HG03103 (cell line): ENCODE data around the gene PPP1CA.
"Not testable (repeated sequence)": the region's sequence is repeated elsewhere in the genome, so short reads cannot be mapped to it uniquely, and the experiment has no call there.

ENCODE experiments used
- ATAC-seq: cut with Tn5 transposase; IDR thresholded peaks from one replicate; pipeline ENCODE4 v1.9.1; 2021; ENCODE audit warnings: low read depth; ENCODE audit not compliant: unreplicated experiment

Gene PPP1CA

DNA sequence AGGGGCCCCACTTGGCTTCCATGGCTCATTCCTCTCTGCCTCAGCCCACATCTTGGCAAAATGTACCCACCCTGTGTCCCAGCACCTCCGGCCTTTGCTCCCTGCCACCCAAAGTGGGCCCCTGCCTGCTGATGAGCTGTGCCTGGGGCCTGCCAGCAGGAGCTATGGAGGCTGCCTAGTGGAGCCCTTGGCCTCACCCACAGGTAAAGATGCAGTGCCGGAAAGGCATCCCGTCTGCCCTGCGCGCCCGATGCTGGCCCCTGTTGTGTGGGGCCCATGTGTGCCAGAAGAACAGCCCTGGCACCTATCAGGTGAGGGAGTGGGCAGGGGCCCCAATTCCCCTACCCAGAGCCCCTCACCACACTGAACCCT lies 3.5 kb upstream of the PPP1CA start:
- no peak for ATAC-seq

DNA sequence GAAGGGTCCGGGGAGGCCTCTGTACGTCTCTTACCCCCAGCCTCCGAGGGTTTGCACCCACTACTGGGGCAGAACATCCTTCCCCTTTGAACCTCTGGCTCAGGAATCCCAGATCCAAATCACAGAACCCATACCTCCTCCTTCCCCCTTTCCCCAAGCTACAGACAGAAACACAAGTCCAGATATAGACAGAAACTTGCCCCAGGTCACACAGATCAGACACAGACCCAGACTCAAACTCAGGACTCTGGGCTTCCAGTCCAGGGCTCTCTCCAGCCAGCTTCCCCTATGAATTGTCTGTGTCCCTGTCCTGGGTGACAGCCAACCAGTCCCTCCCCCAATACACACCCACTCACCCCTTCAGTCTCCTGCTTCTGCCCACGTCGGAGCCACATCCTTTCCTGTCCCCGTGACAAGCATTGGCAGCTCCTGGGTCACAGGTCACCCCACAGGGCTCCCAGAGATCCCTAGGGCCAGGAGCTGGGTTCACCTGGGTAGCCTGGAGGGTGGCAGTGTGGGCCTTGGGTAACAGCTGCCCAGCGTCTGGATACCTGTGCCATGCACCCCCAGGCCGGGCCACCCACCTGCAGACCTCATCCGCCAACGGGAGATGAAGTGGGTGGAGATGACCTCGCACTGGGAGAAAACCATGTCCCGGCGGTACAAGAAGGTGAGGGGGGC lies 3.0 kb upstream of the PPP1CA start:
- ATAC-seq = no peak

DNA sequence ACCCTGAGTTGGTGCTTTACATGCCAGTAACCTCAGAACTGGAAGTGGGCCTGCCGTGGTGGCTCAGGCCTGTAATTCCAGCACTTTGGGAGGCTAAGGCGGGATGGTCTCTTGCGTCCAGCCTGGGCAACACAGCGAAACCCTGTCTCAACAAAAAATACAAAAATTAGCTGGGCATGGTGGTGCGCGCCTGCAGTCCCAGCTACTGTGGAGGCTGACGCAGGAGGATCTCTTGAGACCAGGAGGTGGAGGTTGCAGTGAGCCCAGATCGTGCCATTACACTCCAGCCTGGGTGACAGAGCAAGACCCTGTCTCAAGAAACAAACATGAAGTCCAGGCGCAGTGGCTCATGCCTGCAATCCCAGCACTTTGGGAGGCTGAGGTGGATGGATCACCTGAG lies 1.4 kb upstream of the PPP1CA start:
- not testable (repeated sequence) for ATAC-seq

DNA sequence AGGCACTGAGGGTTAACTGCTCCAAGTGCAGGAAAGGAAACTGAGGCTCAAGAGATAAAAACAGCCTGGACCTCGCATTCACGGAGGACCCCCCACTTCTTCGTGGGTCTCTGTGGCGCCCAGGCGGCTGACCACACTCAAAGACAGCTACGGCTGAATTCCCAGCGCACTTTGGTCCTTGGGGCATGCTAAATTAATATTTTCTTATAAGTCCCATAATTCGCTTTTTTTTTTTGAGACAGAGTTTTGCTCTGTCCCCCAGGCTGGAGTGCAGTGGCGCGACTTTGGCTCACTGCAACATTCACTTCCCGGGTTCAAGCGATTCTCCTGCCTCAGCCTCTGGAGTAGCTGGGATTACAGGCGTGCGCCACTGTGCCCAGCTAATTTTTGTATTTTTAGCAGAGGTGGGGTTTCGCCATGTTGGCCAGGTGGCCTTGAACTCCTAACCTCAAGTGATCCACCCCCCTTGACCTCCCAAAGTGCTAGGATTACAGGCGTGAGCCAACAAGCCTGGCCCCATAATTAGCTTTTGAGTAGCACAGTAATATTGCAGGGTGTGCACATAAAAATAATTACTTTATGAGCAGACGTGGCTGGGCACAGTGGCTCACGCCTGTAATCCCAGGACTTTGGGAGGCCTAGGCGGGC lies 658 bp upstream of the PPP1CA start:
- not testable (repeated sequence) for ATAC-seq

DNA sequence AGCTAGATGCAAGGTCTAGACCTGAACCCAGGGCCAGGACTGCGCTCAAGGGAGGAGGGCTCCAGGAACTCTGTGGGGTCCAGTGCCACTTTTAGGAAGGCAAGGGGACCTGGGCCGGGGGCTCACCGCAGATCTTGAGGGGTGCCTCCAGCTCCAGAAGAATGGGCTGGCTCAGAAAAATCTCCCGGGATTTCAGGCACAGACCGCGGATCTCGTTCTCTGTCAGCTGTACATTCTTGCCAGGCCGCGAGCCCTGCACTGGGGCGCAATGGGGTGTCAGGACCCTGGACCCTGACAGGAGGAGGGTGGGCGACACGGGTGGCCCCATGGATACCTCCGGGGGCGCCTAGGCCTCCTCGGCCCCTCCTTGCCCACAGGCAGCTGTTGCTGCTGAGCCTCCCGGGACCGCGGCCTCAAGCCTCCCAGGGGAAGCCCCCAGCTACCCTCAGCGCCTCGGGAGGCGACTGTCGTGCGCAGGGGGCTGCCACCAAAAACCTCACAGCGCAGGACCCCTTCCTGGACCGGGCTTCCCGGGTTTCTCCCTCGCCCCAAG lies 640 bp downstream of the PPP1CA start:
- peak; percentile 1 for ATAC-seq

DNA sequence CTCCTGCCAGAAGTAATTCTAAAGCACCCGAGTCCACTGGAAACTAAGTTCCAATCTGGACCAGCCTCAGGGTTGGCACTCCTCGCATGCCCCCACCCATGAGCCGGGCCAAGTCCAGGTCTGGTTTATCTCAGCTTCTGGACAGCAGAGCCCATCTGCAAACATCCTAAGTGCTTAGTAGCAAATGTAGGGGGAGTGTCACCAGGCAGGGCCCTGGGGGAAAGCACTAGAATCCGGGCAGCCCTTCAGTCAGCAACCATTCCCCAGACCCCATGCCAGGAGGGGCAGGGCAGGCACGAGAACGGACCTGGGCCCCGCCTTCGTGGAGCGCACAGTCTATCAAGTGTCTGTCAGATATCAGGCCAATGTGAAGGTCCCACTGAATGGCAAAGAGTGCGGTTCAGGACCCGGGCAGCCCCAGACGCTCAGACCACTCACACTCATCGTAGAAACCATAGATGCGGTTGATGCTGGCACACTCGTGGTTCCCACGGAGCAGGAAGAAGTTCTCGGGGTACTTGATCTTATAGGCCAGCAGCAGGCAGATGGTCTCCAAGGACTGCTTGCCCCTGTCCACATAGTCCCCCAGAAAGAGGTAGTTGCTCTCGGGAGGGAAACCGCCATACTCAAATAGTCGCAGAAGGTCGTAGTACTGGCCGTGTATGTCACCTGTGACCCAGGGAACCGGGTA lies 1.3 kb downstream of the PPP1CA start:
- ATAC-seq = no peak

DNA sequence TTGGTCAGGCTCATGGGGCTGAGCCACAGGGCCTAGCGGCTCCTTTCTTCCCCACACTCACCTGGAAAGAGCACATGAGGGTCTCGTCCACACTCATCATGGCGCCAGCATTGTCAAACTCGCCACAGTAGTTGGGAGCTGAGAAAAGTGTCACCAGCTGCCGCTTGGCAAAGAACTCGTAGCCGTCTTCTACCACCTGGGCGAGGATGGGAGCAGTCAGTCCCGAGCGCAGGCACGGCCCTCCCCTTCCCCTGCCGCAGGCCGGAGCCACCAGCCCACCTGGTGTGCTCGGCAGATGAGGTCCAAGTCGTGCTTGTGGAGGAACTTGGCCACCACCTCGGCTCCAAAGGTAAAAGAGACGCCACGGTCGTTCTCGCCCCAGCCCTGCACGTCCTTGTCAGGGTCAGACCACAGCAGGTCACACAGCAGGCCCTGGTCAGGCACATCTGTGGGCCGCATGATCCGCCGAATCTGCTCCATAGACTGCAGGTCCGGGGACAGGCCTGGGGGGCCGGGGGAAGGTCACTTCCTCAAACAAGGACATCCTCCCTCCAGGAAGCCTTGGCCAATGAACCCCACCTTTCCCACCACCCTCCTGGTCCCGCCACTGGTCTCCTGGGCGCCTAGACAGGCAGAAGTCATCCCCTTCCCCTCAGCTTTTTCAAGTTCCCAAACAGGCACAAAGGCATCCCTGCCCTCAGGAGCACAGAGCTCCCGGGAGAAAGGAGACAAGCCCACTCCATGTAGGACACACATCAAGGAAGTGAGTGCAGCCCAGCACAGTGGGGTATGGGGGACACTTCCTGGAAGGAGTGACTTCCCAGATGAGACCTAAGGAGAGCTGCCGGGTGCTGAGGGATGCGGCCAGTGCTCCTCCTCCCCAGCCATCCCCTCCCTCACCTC lies 2.7 kb downstream of the PPP1CA start:
- no peak for ATAC-seq

DNA sequence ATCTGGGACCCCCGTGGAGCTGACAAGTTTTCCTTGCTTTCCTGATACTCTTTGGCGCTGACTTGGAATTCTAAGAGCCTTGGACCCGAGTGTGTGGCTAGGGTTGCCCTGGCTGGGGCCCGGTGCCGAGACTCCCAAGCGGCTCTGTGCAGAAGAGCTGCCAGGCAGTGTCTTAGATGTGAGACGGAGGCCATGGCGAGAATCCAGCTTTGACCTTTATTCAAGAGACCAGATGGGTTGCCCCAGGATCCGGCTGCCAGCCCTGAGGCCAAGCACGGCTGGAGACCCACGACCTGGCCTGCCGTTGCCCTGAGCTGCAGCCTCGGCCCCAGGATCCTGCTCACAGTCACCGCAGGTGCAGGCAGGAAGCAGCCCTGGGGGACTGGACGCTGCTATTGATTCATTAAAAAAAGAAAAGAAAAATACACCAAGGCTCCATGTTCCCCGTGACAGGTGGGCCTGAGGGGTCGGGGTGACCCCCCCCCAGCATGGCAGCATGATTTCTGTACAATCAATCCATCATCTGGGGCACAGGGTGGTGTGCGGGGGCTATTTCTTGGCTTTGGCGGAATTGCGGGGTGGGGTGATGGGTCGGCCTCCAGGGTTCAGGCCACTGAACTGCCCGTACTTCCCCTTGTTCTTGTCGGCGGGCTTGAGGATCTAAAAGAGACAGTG lies 3.5 kb downstream of the PPP1CA start:
- ATAC-seq = no peak

DNA sequence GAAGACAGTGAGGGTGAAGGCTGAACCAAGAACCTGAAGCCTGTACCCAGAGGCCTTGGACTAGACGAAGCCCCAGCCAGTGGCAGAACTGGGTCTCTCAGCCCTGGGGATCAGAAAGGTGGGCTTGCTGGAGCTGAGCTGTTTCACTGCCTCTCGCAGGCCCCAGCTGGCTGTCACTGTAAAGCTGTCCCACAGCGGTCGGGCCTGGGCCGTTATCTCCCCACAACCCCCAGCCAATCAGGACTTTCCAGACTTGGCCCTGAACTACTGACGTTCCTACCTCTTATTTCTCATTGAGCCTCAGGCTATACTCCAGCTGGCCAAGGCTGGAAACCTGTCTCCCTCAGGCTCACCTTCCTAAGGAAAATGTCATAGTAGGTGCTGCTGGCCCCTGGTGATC lies 4.1 kb downstream of the PPP1CA start:
- ATAC-seq = no peak

DNA sequence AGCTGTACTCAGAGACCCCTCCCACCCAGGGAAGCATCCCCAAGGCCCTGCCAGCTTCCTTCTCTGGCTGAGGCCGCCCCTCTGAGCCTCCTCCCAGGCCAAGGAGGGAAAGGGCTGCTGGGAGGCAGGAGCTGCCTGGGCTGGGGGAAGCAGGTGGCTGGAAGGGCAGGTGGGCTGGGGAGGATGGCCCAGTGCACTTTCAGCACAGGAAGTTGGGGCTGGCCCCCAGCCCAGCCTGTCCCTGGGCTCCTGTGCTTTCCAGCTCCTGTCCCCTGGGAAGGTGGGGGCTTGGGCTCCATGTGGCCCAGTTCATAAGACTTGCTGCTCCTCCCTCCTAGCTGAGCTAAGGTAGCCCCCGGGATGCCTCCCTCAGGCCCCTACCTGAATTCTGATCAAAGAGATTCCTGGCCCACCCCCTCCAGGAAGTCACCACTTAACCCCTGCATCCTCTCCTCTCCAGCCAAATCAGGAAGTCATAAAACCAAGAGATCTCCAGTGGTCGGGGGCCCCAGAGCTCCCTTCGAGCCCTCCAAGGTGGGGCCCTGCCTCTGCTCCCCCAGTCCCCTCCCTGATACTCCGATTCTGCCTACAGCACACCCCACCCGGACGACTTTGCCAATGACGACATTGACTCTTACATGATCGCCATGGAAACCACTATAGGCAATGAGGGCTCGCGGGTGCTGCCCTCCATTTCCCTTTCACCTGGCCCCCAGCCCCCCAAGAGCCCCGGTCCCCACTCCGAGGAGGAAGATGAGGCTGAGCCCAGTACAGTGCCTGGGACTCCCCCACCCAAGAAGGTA lies 4.9 kb downstream of the PPP1CA start:
- ATAC-seq = no peak

DNA sequence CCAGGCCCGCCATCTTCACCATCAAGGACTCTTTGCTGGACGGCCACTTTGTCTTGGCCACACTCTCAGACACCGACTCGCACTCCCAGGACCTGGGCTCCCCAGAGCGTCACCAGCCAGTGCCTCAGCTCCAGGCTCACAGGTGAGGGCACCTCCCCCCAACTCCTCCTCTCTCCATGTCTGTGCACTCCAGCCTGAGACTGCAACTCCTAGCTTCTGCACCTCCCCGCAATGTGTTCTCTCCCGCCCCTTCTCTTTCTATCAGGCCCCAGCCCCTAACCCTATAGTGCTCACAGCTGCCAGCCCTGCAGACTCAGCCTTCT lies 5.4 kb downstream of the PPP1CA start:
- no peak for ATAC-seq

DNA sequence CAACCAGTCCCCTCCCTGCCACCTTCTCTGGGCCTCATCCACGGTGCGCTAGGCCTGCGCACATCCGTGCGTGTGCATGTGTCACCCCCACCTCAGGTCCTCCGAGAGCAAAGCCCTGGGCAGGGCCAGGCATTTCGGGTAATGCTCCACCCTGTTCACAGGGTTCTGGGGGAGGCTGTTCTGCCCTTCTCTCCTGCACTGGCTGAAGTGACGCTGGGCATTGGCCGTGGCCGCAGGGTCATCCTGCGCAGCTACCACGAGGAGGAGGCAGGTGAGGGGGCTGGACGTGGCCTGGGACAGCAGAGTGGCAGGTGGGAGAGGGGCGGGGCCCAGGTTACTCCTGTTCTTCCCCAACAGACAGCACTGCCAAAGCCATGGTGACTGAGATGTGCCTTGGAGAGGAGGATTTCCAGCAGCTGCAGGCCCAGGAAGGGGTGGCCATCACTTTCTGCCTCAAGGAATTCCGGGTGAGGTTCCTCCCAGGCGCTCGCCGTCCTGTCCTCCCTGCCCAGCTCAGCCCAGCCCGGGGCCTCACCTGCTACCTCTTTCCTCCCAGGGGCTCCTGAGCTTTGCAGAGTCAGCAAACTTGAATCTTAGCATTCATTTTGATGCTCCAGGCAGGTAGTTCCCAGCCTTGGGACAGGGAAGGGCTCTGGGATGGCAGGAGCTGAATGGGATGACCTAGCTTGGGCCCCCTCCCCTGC lies 6.0 kb downstream of the PPP1CA start:
- ATAC-seq = no peak

DNA sequence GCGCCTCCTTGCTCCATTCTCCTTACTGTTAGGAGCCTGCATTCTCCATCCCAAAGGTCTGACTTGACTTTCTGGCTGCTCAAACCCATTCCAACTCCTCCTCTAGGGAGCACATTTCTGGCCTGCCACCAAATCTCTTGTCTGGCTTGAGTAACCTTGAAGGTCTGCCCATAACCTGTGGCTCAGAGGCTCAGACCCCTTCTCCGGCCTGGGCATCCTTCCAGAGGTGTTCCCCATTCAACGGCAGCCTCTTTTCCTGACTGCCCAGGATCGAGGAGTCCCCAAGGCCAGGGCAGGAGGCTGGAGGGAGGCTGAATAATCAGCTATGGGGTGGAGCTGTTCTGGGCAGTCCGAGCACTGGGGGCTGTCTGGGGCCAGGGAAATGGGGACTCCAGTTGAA lies 7.7 kb downstream of the PPP1CA start:
- ATAC-seq = no peak

DNA sequence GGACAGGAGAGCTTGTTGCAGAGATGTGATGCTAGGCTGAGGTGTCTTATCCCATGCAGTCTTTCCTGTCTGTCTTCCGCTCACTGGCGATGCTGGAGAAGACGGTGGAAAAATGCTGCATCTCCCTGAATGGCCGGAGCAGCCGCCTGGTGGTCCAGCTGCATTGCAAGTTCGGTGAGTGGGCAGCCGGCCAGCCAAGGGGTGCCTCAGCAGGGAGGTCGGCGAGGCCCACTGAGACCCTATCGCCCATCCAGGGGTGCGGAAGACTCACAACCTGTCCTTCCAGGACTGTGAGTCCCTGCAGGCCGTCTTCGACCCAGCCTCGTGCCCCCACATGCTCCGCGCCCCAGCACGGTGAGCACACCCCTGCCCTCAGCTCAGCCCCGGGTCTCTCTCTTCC lies 8.2 kb downstream of the PPP1CA start:
- ATAC-seq = no peak

DNA sequence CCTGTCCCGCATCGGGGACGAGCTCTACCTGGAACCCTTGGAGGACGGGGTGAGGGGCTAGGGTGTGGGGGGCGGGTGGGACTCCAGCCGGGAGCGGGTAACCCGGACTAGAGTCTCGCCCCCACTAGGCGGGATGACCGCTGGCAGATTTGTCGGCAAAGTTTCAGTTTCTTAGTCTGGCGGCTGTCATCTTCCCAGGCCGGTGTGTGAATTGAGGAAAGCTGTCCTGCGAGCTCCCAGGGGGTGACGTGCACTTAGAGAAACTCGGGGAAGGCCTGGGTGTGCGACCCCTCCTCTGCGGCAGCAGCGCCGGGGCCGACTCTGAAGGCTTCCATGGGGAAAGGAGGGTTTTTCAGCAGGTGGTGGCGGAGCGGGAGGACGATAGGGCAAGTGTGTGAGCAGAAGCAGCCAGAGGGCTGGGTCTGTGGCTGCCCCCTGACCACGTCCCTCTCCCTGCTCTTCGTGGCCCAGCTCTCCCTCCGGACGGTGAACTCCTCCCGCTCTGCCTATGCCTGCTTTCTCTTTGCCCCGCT lies 9.4 kb downstream of the PPP1CA start:
- no peak for ATAC-seq

DNA sequence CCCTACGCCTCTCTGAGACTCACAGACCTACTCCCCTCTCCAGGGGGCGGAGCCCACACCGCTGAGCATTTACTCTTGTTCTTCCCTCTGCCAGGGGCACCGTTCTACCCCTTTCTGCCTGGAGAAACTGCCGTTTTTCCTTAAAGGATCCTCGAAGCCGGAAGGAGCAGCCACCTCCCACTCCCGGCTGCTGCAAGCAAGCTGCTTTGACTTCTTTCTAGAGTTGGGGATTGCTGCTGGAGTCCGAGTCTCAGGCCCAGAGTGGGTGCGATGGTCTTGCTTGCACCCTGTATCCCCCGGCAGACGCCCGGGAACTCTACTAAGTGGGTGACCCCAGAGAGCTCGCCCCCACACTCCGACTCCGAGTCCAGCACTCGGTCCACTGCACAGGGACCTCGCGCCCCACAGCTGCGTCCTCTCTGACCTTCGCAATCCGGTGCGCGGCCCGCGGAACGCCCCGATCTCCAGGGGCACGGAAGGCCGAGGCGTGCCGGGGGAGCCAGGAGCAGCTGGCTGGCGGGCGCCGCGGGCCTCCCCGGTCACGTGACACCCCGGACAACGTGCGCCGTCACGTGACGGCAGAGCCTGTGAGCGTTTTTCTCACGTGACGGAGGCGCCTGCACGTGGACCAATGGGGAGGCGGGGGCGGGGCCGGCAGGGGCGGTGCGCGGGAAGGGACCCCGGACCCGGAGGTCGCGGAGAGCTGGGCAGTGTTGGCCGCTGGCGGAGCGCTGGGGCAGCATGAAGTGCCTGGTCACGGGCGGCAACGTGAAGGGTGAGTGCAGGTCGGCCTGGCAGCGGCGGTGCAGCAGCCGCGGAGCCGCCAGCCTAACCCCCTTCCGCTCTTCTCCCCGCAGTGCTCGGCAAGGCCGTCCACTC lies 10.1 kb downstream of the PPP1CA start, which contains the start of gene RAD9A:
Gene RAD9A, plus strand, starts transcription at position 683 of the 879 bp plus-strand sequence. Its CDS starts 59 bp downstream, at position 742.
- ATAC-seq = peak; percentile 49

DNA sequence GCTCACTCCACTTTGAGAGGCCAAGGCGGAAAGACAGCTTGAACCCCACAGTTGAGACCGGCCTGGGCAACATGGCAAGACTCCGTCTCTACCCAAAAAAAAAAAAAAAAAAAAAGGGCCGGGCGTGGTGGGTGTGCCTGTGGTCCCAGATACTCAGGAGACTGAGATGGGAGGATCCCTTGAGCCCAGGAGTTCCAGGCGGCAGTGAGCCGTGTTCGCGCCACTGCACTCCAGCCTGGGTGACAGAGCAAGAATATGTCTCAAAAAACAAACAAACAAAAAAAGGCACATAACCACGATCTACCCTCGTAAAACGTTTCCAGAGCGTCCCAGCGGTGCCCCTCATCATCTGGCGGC lies 10.7 kb downstream of the PPP1CA start:
- ATAC-seq = no peak

DNA sequence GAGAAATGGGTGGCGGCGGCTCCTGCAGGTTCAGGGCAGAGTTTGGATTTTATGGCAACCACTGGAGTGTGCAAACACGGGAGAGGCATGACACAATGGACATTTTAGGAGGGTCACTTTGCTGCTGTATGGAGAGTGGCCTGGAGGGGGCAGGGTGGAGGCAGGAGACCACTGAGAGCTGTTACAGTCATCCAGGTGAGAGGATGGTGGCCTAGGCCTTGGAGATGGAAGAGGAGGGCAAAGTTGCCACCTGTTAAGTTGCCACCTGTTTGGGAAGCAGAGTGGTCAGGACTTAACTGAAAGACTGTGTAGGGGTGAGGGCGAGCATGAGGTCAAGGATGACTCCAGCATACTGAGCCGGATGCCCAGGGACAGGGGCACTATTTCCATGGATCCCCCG lies 12.2 kb downstream of the PPP1CA start:
- no peak for ATAC-seq
